B cell (primary cell): ENCODE results near the gene IFT52. TPM values are rescaled to one million over a fixed set of nuclear protein-coding genes. Genes with fewer than 3 reads are reported as not detected.
"Not testable (repeated sequence)": the region's sequence is repeated elsewhere in the genome, so short reads cannot be mapped to it uniquely, and the experiment has no call there.

Experiments used
- ATAC-seq: fragments of 200-7000 bp; cut with Tn5 transposase; one replicate; pipeline ENCODE4 v1.10.0; 2021; ENCODE audit warnings: low read depth, mild to moderate bottlenecking, moderate number of reproducible peaks, moderate library complexity
- CTCF ChIA-PET: fragments of 350-600 bp; sonication (Branson Sonifier 250); formaldehyde crosslinking; loops from one replicate; lab custom pipeline; 2021; ENCODE audit warnings: antibody characterized with exemption, inconsistent platforms; lab: Charles Lee
- POLR2A ChIA-PET: fragments of 350-600 bp; sonication (Branson Sonifier 250); formaldehyde crosslinking; loops from one replicate; lab custom pipeline; 2021; ENCODE audit warnings: antibody characterized with exemption; lab: Charles Lee
- DNase-seq: peaks from one replicate; pipeline ENCODE4 v3.0.0; 2013
- H2AFZ ChIP-seq: 2 replicates; pipeline ENCODE4 v1.6.1; 2012; ENCODE audit warnings: mild to moderate bottlenecking, low read depth, low read length; ENCODE audit not compliant: insufficient read depth, poor library complexity, severe bottlenecking
- H3K27ac ChIP-seq, 2 donors: 1 replicate in 1 of 2; 2 replicates in 1 of 2; pipeline ENCODE4 v1.5.1; 2012 to 2013; ENCODE audit warnings: low read length in 2 of 2, mild to moderate bottlenecking in 2 of 2, moderate library complexity in 1 of 2
- H3K27me3 ChIP-seq, 4 experiments: fragments of 200-600 bp in 1 of 4; sonication (generic) in 1 of 4; replicated peaks in 1 of 4; 1 replicate in 2 of 4; 2 replicates in 2 of 4; pipeline versions ENCODE4 v1.6.1 to v1.7.0; 2013 to 2016; ENCODE audit warnings: low read length in 3 of 4, mild to moderate bottlenecking in 2 of 4, mixed read lengths in 1 of 4, moderate library complexity in 1 of 4; ENCODE audit not compliant: insufficient read depth in 4 of 4, control insufficient read depth in 3 of 4; ENCODE audit errors: control extremely low read depth in 1 of 4
- H3K36me3 ChIP-seq, 2 experiments: replicated peaks in 1 of 2; 1 replicate in 1 of 2; 2 replicates in 1 of 2; pipeline versions ENCODE4 v1.6.1 to v1.7.1; 2013; ENCODE audit warnings: low read length in 1 of 2; ENCODE audit not compliant: insufficient read depth in 2 of 2, control insufficient read depth in 1 of 2; ENCODE audit errors: control extremely low read depth in 1 of 2, extremely low read depth in 1 of 2
- H3K4me1 ChIP-seq, 2 donors: fragments of 200-600 bp in 1 of 2; sonication (generic) in 1 of 2; 1 replicate in 1 of 2; 2 replicates in 1 of 2; pipeline versions ENCODE4 v1.5.1 to v1.6.1; 2013 to 2017; ENCODE audit warnings: low read length in 2 of 2; ENCODE audit not compliant: control insufficient read depth in 2 of 2, insufficient read depth in 2 of 2
- H3K4me2 ChIP-seq: replicated peaks from 2 replicates; pipeline ENCODE3; 2012; ENCODE audit warnings: mild to moderate bottlenecking, low read depth, low read length; ENCODE audit not compliant: poor library complexity, severe bottlenecking
- H3K4me3 ChIP-seq, 5 experiments: fragments of 200-600 bp in 1 of 5; sonication (generic) in 1 of 5; 1 replicate in 3 of 5; 2 replicates in 2 of 5; pipeline versions ENCODE4 v1.5.1 to v1.7.0; 2011 to 2016; ENCODE audit warnings: low read length in 4 of 5, mild to moderate bottlenecking in 4 of 5, low read depth in 2 of 5, control low read depth in 1 of 5, moderate library complexity in 1 of 5; ENCODE audit not compliant: insufficient read depth in 1 of 5; ENCODE audit errors: control extremely low read depth in 1 of 5, extremely low read depth in 1 of 5
- H3K79me2 ChIP-seq: fragments of 200-600 bp; sonication (generic); one replicate; pipeline ENCODE4 v1.6.0; 2016; ENCODE audit warnings: low read length; ENCODE audit not compliant: control insufficient read depth, insufficient read depth
- H3K9ac ChIP-seq: fragments of 200-600 bp; sonication (generic); 2 replicates; pipeline ENCODE4 v1.6.1; 2017; ENCODE audit warnings: mild to moderate bottlenecking, low read length, moderate library complexity
- H3K9me3 ChIP-seq, 3 donors: one replicate each; pipeline versions ENCODE4 v1.6.1 to v1.7.1; 2013; ENCODE audit warnings: low read length in 2 of 3; ENCODE audit not compliant: control insufficient read depth in 2 of 3, insufficient read depth in 1 of 3; ENCODE audit errors: control extremely low read depth in 1 of 3
- H4K20me1 ChIP-seq: 2 replicates; pipeline ENCODE4 v1.6.0; 2012; ENCODE audit warnings: mild to moderate bottlenecking, low read length; ENCODE audit not compliant: insufficient read depth, control insufficient read depth, poor library complexity, severe bottlenecking
- H3K27ac Mint-ChIP-seq: one replicate; pipeline ENCODE4 v1.8.0; 2021; ENCODE audit warnings: mixed read lengths
- H3K27me3 Mint-ChIP-seq: one replicate; pipeline ENCODE4 v1.8.0; 2021; ENCODE audit warnings: mixed read lengths
- H3K4me1 Mint-ChIP-seq: one replicate; pipeline ENCODE4 v1.8.0; 2021; ENCODE audit warnings: mixed read lengths
- H3K4me3 Mint-ChIP-seq: one replicate; pipeline ENCODE4 v1.8.0; 2021; ENCODE audit warnings: mixed read lengths
- H3K9me3 Mint-ChIP-seq: one replicate; pipeline ENCODE4 v1.8.0; 2022; ENCODE audit warnings: mixed read lengths; ENCODE audit not compliant: insufficient read depth
- EZH2 ChIP-seq: IDR thresholded peaks from 2 replicates; pipeline ENCODE4 v1.6.1; 2012; ENCODE audit warnings: borderline replicate concordance, low read depth, mild to moderate bottlenecking, moderate library complexity, low read length; ENCODE audit not compliant: insufficient read depth, poor library complexity, severe bottlenecking
- WGBS: methylation state at CpG from one replicate; pipeline ENCODE4 v1.1.5; 2013; ENCODE audit warnings: missing lambda C conversion rate; ENCODE audit not compliant: insufficient coverage; 5-methylcytosine and 5-hydroxymethylcytosine counted together
- intact Hi-C: fragments of 100-400 bp; cut with micrococcal nuclease; formaldehyde crosslinking; loops from one replicate; pipeline ENCODE4 v1.10.0; 2022
- polyA plus RNA-seq: library from polyadenylated mRNA; depleted of rRNA; stranded (reverse); fragments of >200 nt; gene quantifications from 2 replicates; pipeline ENCODE4 v1.2.3, GENCODE V29; 2012
- total RNA-seq, 2 donors: library from RNA; stranded (reverse); fragments of 120-200 nt in 1 of 2; gene quantifications; 1 replicate in 1 of 2; 2 replicates in 1 of 2; pipeline versions ENCODE4 v1.2.3 to v1.2.4, GENCODE V29; 2013 to 2022
- TF ChIP-seq, protein P1 (sequence below): fragments of 200-600 bp; IDR thresholded peaks from one replicate; pipeline ENCODE4 v1.8.0; 2022; ENCODE audit warnings: antibody characterized with exemption, mild to moderate bottlenecking

Gene IFT52
- total and polyA plus RNA-seq, 2 donors (not counting 1 experiment from before 2014, with no cell fraction given) = 16.7 to 18.4 TPM

DNA sequence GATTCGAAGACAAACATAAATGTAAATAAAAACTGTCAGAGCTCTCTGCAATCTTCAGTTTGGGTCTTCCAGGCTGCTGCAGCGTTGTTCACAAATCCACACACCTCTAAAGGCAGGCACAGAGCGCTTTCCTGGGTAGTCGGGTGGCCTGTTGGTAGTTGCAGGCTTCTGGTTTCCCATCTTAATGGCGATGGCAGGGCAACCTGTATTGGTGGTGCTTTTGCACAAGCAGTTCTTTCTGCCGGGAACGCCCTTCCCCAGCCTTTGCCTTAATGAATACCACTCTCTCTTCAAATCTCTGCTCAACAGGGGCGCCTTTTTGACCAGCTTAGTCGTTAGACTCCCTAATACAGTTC is 723 bp upstream of the IFT52 start:
- Histone ChIP-seq H4K20me1 (no peaks in the 10 kb centered on the region), H3K9ac (peak overlapping the region; percentile 77), H2AFZ (peak overlapping the region; percentile 90), H3K9me3 (no peaks in the 10 kb centered on the region), H3K4me2 (peak overlapping the region; percentile 86), H3K36me3 (no peaks in the 10 kb centered on the region), H3K4me3 (peak overlapping the region; percentile 67 to 80 (median 75)), H3K27me3 (no peaks in the 10 kb centered on the region), H3K4me1 (peaks cover 9 to 15% of the 10 kb centered on the region in 2 donors), H3K79me2 (peaks cover 17% of the 10 kb centered on the region), H3K27ac (peak overlapping the region; percentile 66 to 92)
- Mint-ChIP-seq H3K4me1 (peaks cover 18% of the 10 kb centered on the region), H3K9me3 (no peaks in the 10 kb centered on the region), H3K4me3 (peak overlapping the region; percentile 93), H3K27me3 (peaks cover 8% of the 10 kb centered on the region), H3K27ac (peak overlapping the region; percentile 95)
- 0% methylated on average over 2 of the region's 9 CpGs for WGBS
- TF ChIP-seq, protein P1, sequence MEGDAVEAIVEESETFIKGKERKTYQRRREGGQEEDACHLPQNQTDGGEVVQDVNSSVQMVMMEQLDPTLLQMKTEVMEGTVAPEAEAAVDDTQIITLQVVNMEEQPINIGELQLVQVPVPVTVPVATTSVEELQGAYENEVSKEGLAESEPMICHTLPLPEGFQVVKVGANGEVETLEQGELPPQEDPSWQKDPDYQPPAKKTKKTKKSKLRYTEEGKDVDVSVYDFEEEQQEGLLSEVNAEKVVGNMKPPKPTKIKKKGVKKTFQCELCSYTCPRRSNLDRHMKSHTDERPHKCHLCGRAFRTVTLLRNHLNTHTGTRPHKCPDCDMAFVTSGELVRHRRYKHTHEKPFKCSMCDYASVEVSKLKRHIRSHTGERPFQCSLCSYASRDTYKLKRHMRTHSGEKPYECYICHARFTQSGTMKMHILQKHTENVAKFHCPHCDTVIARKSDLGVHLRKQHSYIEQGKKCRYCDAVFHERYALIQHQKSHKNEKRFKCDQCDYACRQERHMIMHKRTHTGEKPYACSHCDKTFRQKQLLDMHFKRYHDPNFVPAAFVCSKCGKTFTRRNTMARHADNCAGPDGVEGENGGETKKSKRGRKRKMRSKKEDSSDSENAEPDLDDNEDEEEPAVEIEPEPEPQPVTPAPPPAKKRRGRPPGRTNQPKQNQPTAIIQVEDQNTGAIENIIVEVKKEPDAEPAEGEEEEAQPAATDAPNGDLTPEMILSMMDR = no peak
- TF ChIP-seq EZH2 = no peak
- ChIA-PET POLR2A (interaction anchor here (1.1 to 1.5 kb wide), 2 partner anchors 78 to 91 kb away, joined by 9 to 10 read pairs; no protein-coding TSS in a partner anchor), CTCF (interaction anchor here (1.8 kb wide), 1 partner anchor 92 kb away, joined by 5 read pairs; no protein-coding TSS in a partner anchor)
- ATAC-seq = no peak
- intact Hi-C loops = loop anchor here (1.0 kb wide), 5 partner anchors 76 to 133 kb away; partner anchors contain the start of genes MYBL2 and SRSF6
- DNase-seq = no peak

DNA sequence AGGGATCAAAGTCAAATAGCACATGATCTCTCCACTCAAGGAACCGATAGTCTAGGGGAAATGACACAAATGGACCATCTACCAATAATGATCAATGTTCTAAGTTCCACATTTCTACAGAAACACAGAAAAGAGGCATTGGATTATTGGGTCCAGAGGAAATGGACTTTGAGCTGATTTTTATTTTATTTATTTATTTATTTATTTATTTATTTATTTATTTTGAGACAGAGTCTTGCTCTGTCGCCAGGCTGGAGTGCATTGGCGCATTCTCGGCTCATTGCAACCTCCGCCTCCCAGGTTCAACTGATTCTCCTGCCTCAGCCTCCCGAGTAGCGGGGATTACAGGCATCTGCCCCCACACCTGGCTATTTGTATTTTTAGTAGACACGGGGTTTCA is 11.2 kb downstream of the IFT52 start:
- H3K27me3 ChIP-seq, DNase-seq, CTCF ChIA-PET, H3K4me3 ChIP-seq, H3K27ac ChIP-seq, H3K9me3 ChIP-seq, H4K20me1 ChIP-seq, H3K4me1 Mint-ChIP-seq, H3K4me2 ChIP-seq, intact Hi-C loops, H2AFZ ChIP-seq, H3K79me2 ChIP-seq, H3K27ac Mint-ChIP-seq, H3K9ac ChIP-seq, H3K27me3 Mint-ChIP-seq, H3K9me3 Mint-ChIP-seq, H3K4me3 Mint-ChIP-seq, POLR2A ChIA-PET, ATAC-seq, H3K4me1 ChIP-seq: not testable (repeated sequence)
- H3K36me3 ChIP-seq = peaks cover 16 to 33% of the 10 kb centered on the region in 2 experiments
- 92% methylated on average over 2 of the region's 8 CpGs for WGBS
